Breast epithelium (tissue), 3 donors: Measurements from ENCODE around the gene DUS3L.

Source experiments
- CTCF ChIP-seq, 3 donors: fragments of 450-650 bp; IDR thresholded peaks; one replicate each; pipeline ENCODE4 v1.5.1; 2016 to 2017; ENCODE audit warnings: antibody characterized with exemption in 3 of 3, mild to moderate bottlenecking in 3 of 3, moderate library complexity in 3 of 3
- POLR2A ChIP-seq: fragments of 450-650 bp; IDR thresholded peaks from one replicate; pipeline ENCODE4 v1.6.1; 2016; ENCODE audit warnings: antibody characterized with exemption, mild to moderate bottlenecking, moderate library complexity
- POLR2AphosphoS5 ChIP-seq, 3 donors: sonication (generic); formaldehyde crosslinking; IDR thresholded peaks; one replicate each; pipeline ENCODE4 v1.6.1; 2017; ENCODE audit warnings: antibody characterized with exemption in 3 of 3

- TF ChIP-seq CTCF (IDR thresholded peaks at IDR 0.05) (no peak), POLR2AphosphoS5 (IDR thresholded peaks at IDR 0.05) (no peak), POLR2A (no peak)
Measured at GRCh38 chr19:5774921-5775320, 16.0 kb downstream of the DUS3L start.
